Keratinocyte (primary cell): ENCODE measurements around the gene NRBP1. TPM values are rescaled to one million over a fixed set of nuclear protein-coding genes. Genes with fewer than 3 reads are reported as not detected.

ENCODE experiments used
- DNase-seq: peaks from one replicate; pipeline ENCODE4 v3.0.0-alpha.2; 2011; ENCODE audit warnings: low read depth, missing footprints, low spot score
- FAIRE-seq: peaks from 2 replicates; lab custom pipeline; 2011; peaks lifted over from hg19 to GRCh38; lab: Jason Lieb, UNC
- H2AFZ ChIP-seq: 2 replicates; pipeline ENCODE4 v1.6.0; 2012; ENCODE audit warnings: low read length, control low read depth, inconsistent platforms; ENCODE audit not compliant: control insufficient read depth
- H3K27ac ChIP-seq: 2 replicates; pipeline ENCODE4 v1.5.1; 2011; ENCODE audit warnings: low read length; ENCODE audit not compliant: control insufficient read depth, insufficient read depth
- H3K27me3 ChIP-seq: 3 replicates; pipeline ENCODE4 v1.6.0; 2011; ENCODE audit warnings: low read length; ENCODE audit not compliant: control insufficient read depth, insufficient read depth; ENCODE audit errors: extremely low read depth
- H3K36me3 ChIP-seq, 2 experiments: 2 replicates in 1 of 2; 3 replicates in 1 of 2; pipeline ENCODE4 v1.5.1; 2011; ENCODE audit warnings: low read length in 2 of 2, mild to moderate bottlenecking in 1 of 2; ENCODE audit not compliant: control insufficient read depth in 2 of 2, insufficient read depth in 2 of 2; ENCODE audit errors: extremely low read depth in 1 of 2
- H3K4me1 ChIP-seq: 3 replicates; pipeline ENCODE4 v1.5.1; 2011; ENCODE audit warnings: low read length; ENCODE audit not compliant: control insufficient read depth, insufficient read depth; ENCODE audit errors: extremely low read depth
- H3K4me2 ChIP-seq: 3 replicates; pipeline ENCODE4 v1.6.0; 2011; ENCODE audit warnings: low read depth, low read length; ENCODE audit not compliant: control insufficient read depth, insufficient read depth; ENCODE audit errors: extremely low read depth
- H3K4me3 ChIP-seq, 3 experiments: fragments of 200-600 bp in 1 of 3; sonication (generic) in 1 of 3; 2 replicates in 2 of 3; 3 replicates in 1 of 3; pipeline ENCODE4 v1.5.1; 2011 to 2016; ENCODE audit warnings: low read length in 3 of 3, mild to moderate bottlenecking in 3 of 3, control low read depth in 2 of 3, inconsistent platforms in 1 of 3, low read depth in 1 of 3, mixed read lengths in 1 of 3, mixed run types in 1 of 3, moderate library complexity in 1 of 3; ENCODE audit not compliant: control insufficient read depth in 2 of 3, insufficient read depth in 2 of 3; ENCODE audit errors: extremely low read depth in 1 of 3
- H3K79me2 ChIP-seq: 2 replicates; pipeline ENCODE4 v1.6.0; 2012; ENCODE audit warnings: low read length; ENCODE audit not compliant: control insufficient read depth, insufficient read depth
- H3K9ac ChIP-seq: 3 replicates; pipeline ENCODE4 v1.6.0; 2011; ENCODE audit warnings: low read length; ENCODE audit not compliant: control insufficient read depth, insufficient read depth; ENCODE audit errors: extremely low read depth
- H3K9me1 ChIP-seq: 3 replicates; pipeline ENCODE4 v1.6.0; 2011; ENCODE audit warnings: low read length; ENCODE audit not compliant: control insufficient read depth, insufficient read depth; ENCODE audit errors: extremely low read depth
- H3K9me3 ChIP-seq: 2 replicates; pipeline ENCODE4 v1.5.1; 2012; ENCODE audit warnings: low read depth, low read length; ENCODE audit not compliant: control insufficient read depth
- H4K20me1 ChIP-seq: 3 replicates; pipeline ENCODE4 v1.6.0; 2011; ENCODE audit warnings: low read length; ENCODE audit not compliant: control insufficient read depth, insufficient read depth; ENCODE audit errors: extremely low read depth
- EZH2 ChIP-seq: IDR thresholded peaks from one replicate; pipeline ENCODE4 v1.6.1; 2012; ENCODE audit warnings: inconsistent platforms, mild to moderate bottlenecking, low read length, moderate library complexity
- dilution Hi-C: fragments of 300-500 bp; cut with MboI; formaldehyde crosslinking; loops from one replicate; pipeline ENCODE4 v1.7.0; 2020; ENCODE audit warnings: low sequenced_read_pairs; ENCODE audit not compliant: extremely low pct_ligation_motif_present
- polyA plus RNA-seq, 5 experiments: library from polyadenylated mRNA; depleted of rRNA in 3 of 5; stranded (reverse) in 3 of 5; stranded (forward) in 1 of 5; unstranded in 1 of 5; fragments of >200 nt; gene quantifications; 1 replicate in 1 of 5; 2 replicates in 3 of 5; 3 replicates in 1 of 5; pipeline versions ENCODE4 v1.2.1 to v1.2.3, GENCODE V29; 2011 to 2012; ENCODE audit warnings: missing spikeins in 2 of 5, low read depth in 1 of 5, low replicate concordance in 1 of 5
- TF ChIP-seq, protein P1 (sequence below), 3 experiments: IDR thresholded peaks in 1 of 3; conservative IDR thresholded peaks in 1 of 3; optimal IDR thresholded peaks in 1 of 3; 2 replicates in 2 of 3; 3 replicates in 1 of 3; pipeline versions ENCODE3 to v1.5.1; 2011; ENCODE audit warnings: low read length in 3 of 3, mild to moderate bottlenecking in 3 of 3, moderate library complexity in 2 of 3, control low read depth in 1 of 3, inconsistent platforms in 1 of 3; ENCODE audit not compliant: insufficient read depth in 2 of 3; ENCODE audit errors: extremely low read depth in 1 of 3

NRBP1 gene
- polyA plus RNA-seq, 1 donor (not counting 4 experiments of a cell fraction or from before 2014, with no cell fraction given), result 148 TPM

DNA sequence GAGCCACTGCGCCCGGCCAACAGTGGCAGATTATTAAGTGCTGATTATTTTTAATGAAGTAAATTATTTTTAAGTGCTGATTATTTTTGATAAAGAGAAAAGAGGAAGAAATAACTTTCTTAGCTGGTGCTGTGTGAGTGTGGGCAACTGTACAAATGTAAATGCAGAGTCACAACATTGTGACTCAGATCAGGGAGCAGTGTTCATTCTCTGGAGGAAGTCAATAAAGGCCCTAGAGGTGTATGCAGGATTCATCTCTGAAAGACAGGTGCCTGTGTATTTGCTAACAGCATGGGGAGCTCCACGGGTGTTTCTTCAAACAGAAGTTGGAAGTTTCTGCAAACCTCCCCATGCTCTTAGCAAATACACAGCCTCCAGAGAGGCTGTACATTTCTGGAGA lies 19.9 kb downstream of the NRBP1 start:
- FAIRE-seq, result no peak
- dilution Hi-C loops, result no loop called here

DNA sequence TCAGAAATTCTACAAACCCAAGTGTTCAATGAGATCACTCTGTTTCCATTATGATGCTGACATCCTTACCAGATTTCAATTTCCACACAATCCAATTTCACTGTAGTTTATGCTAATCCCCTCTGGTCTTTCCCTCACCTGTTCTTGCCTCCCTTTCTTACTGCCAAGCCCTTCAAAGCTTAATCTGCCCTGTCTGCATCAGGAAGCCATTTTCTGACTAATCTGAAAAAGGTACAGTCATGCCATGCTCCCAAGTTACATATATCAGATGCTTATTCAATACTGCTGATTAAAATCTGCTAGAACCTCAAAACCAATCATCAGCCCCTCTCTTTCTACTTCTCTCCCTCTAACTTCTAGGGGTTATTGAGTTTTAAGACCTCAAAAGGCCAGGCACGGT lies 22.7 kb downstream of the NRBP1 start:
- TF ChIP-seq, protein P1, sequence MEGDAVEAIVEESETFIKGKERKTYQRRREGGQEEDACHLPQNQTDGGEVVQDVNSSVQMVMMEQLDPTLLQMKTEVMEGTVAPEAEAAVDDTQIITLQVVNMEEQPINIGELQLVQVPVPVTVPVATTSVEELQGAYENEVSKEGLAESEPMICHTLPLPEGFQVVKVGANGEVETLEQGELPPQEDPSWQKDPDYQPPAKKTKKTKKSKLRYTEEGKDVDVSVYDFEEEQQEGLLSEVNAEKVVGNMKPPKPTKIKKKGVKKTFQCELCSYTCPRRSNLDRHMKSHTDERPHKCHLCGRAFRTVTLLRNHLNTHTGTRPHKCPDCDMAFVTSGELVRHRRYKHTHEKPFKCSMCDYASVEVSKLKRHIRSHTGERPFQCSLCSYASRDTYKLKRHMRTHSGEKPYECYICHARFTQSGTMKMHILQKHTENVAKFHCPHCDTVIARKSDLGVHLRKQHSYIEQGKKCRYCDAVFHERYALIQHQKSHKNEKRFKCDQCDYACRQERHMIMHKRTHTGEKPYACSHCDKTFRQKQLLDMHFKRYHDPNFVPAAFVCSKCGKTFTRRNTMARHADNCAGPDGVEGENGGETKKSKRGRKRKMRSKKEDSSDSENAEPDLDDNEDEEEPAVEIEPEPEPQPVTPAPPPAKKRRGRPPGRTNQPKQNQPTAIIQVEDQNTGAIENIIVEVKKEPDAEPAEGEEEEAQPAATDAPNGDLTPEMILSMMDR (optimal IDR thresholded peaks at IDR 0.05 in 1 of 3, IDR thresholded peaks at IDR 0.05 in 1 of 3, conservative IDR thresholded peaks at IDR 0.05 in 1 of 3; ENCODE audit: extremely low read depth in 1 of 3, insufficient read depth in 2 of 3, low read length in 3 of 3), result no peak
- no peak for TF ChIP-seq EZH2
- H3K4me1 ChIP-seq, result peaks cover 7% of the 10 kb centered on the region
- no peaks in the 10 kb centered on the region for H3K9me3 ChIP-seq
- H3K27ac ChIP-seq, result no peak overlapping the region
- H3K4me2 ChIP-seq, result no peak overlapping the region
- H3K36me3 ChIP-seq, result peaks cover 7 to 20% of the 10 kb centered on the region in 2 experiments
- dilution Hi-C loops, result no loop called here
- no peaks in the 10 kb centered on the region for H3K9me1 ChIP-seq
- FAIRE-seq (no peak), DNase-seq (no peak)
- H2AFZ ChIP-seq, result no peak overlapping the region
- no peaks in the 10 kb centered on the region for H4K20me1 ChIP-seq
- H3K79me2 ChIP-seq, result no peaks in the 10 kb centered on the region
- no peaks in the 10 kb centered on the region for H3K27me3 ChIP-seq
- H3K9ac ChIP-seq, result no peak overlapping the region
- H3K4me3 ChIP-seq, result no peak overlapping the region

More for the DNA sequence above, 19.9 kb downstream of the NRBP1 start:
- H3K27ac ChIP-seq, result no peak overlapping the region
- H3K4me3 ChIP-seq, result no peak overlapping the region
- no peak overlapping the region for H3K4me2 ChIP-seq
- H3K4me1 ChIP-seq, result peaks cover 17% of the 10 kb centered on the region
- H3K9ac ChIP-seq, result no peak overlapping the region
- H2AFZ ChIP-seq, result no peak overlapping the region
- peaks cover 1 to 25% of the 10 kb centered on the region in 2 experiments for H3K36me3 ChIP-seq
- H3K79me2 ChIP-seq, result no peaks in the 10 kb centered on the region
- no peaks in the 10 kb centered on the region for H4K20me1 ChIP-seq
- H3K9me3 ChIP-seq, result no peaks in the 10 kb centered on the region
- TF ChIP-seq EZH2, result no peak
- TF ChIP-seq, protein P1 (optimal IDR thresholded peaks at IDR 0.05 in 1 of 3, IDR thresholded peaks at IDR 0.05 in 1 of 3, conservative IDR thresholded peaks at IDR 0.05 in 1 of 3; ENCODE audit: extremely low read depth in 1 of 3, insufficient read depth in 2 of 3, low read length in 3 of 3), result no peak
- H3K27me3 ChIP-seq, result no peaks in the 10 kb centered on the region
- H3K9me1 ChIP-seq, result no peaks in the 10 kb centered on the region
- no peak for DNase-seq
